Gastroesophageal sphincter (tissue), 3 donors: ENCODE measurements around the gene HEMK1.

Experiments used
- POLR2A ChIP-seq, 2 donors: fragments of 450-650 bp; IDR thresholded peaks; one replicate each; pipeline ENCODE4 v1.6.1; 2017; ENCODE audit warnings: antibody characterized with exemption in 2 of 2, mild to moderate bottlenecking in 2 of 2, moderate library complexity in 1 of 2
- POLR2AphosphoS5 ChIP-seq: sonication (generic); formaldehyde crosslinking; IDR thresholded peaks from one replicate; pipeline ENCODE4 v1.6.1; 2017; ENCODE audit warnings: antibody characterized with exemption
- TF ChIP-seq, protein P1 (sequence below), 4 experiments: fragments of 200-600 bp in 2 of 4; fragments of 450-650 bp in 2 of 4; sonication (generic) in 1 of 4; IDR thresholded peaks; one replicate each; pipeline ENCODE4 v1.5.1; 2017 to 2019; ENCODE audit warnings: antibody characterized with exemption in 4 of 4, mild to moderate bottlenecking in 2 of 4, moderate library complexity in 2 of 4

- TF ChIP-seq, protein P1, sequence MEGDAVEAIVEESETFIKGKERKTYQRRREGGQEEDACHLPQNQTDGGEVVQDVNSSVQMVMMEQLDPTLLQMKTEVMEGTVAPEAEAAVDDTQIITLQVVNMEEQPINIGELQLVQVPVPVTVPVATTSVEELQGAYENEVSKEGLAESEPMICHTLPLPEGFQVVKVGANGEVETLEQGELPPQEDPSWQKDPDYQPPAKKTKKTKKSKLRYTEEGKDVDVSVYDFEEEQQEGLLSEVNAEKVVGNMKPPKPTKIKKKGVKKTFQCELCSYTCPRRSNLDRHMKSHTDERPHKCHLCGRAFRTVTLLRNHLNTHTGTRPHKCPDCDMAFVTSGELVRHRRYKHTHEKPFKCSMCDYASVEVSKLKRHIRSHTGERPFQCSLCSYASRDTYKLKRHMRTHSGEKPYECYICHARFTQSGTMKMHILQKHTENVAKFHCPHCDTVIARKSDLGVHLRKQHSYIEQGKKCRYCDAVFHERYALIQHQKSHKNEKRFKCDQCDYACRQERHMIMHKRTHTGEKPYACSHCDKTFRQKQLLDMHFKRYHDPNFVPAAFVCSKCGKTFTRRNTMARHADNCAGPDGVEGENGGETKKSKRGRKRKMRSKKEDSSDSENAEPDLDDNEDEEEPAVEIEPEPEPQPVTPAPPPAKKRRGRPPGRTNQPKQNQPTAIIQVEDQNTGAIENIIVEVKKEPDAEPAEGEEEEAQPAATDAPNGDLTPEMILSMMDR (IDR thresholded peaks at IDR 0.05) = no peak
- TF ChIP-seq POLR2A (IDR thresholded peaks at IDR 0.05) = no peak
- TF ChIP-seq POLR2AphosphoS5 = no peak
These were observed 6.5 kb upstream of the HEMK1 start for GRCh38 chr3:50562861-50563260.
